ENCODE measurements around the gene MTA1. TPM values are rescaled to one million over a fixed set of nuclear protein-coding genes. Genes with fewer than 3 reads are reported as not detected.

Gene MTA1
- total and polyA plus RNA-seq, 2 of the 8 experiments (the other 6 are each of a cell fraction or from before 2014, with no cell fraction given): 73.9 to 221 TPM

GRCh38 chr14:105480199-105480746, 60.6 kb downstream of the MTA1 start (continued):
- TF ChIP-seq CHD7 (IDR thresholded peaks at IDR 0.05; ENCODE audit: insufficient replicate concordance, low read length) (no peak), RNF2 (IDR thresholded peaks at IDR 0.05; ENCODE audit: borderline replicate concordance, low read depth, low read length, missing control alignments, poor library complexity, severe bottlenecking) (no peak), ZNF274 (IDR thresholded peaks at IDR 0.05; ENCODE audit: borderline replicate concordance, extremely low read depth, low read length) (no peak), ATF3 (IDR thresholded peaks at IDR 0.05; ENCODE audit: insufficient read depth, low read depth, low read length) (no peak), FOSL1 (IDR thresholded peaks at IDR 0.05; ENCODE audit: insufficient read depth, low read depth, low read length) (no peak), JUND (IDR thresholded peaks at IDR 0.05; ENCODE audit: low read length) (no peak), ASH2L (IDR thresholded peaks at IDR 0.05; ENCODE audit: low read length) (no peak), NRF1 (IDR thresholded peaks at IDR 0.05; ENCODE audit: low read depth, low read length) (no peak), POU5F1 (IDR thresholded peaks at IDR 0.05; ENCODE audit: low read depth, low read length) (no peak), RFX5 (IDR thresholded peaks at IDR 0.05; ENCODE audit: borderline replicate concordance, low read depth, low read length) (no peak), KDM5A (IDR thresholded peaks at IDR 0.05; ENCODE audit: low read length) (no peak)

Data from H1 (cell line).